ENCODE data around the gene SSBP4. TPM values are rescaled to one million over a fixed set of nuclear protein-coding genes. Genes with fewer than 3 reads are reported as not detected.

The SSBP4 gene
- total and polyA plus RNA-seq, 9 of the 15 experiments (the other 6 are each of a cell fraction or from before 2014, with no cell fraction given): 1.1 to 189 (median 39.0) TPM

GRCh38 chr19:18430417-18431144 lies 11.4 kb downstream of the SSBP4 start:
- DNase-seq (ENCODE audit: extremely low read depth in 1 of 4, low spot score in 3 of 4) (no peak), ATAC-seq (no peak), FAIRE-seq (no peak)
- in situ Hi-C loops (cut with MboI) (no loop called here), intact Hi-C loops (cut with micrococcal nuclease) (no loop called here)
- Histone ChIP-seq H2AFZ (ENCODE audit: low read depth, low read length) (no peak overlapping the region), H3K79me2 (ENCODE audit: control insufficient read depth, insufficient read depth, low read length) (peaks cover 62% of the 10 kb centered on the region), H3K9me1 (ENCODE audit: control insufficient read depth, insufficient read depth, low read length) (no peaks in the 10 kb centered on the region), H3K4me3 (no peak overlapping the region), H3K4me1 (replicated peaks in 1 of 2; ENCODE audit: control insufficient read depth in 2 of 2, insufficient read depth in 2 of 2, low read length in 2 of 2) (peaks cover 37 to 99% of the 10 kb centered on the region in 2 experiments), H3K4me2 (ENCODE audit: insufficient read depth, low read length) (no peak overlapping the region), H3K27ac (ENCODE audit: extremely low read depth, low read depth, low read length) (no peak overlapping the region; the same call in 2 of the 3 replicates), H3K9ac (ENCODE audit: insufficient read depth in 1 of 2, low read depth in 2 of 2, low read length in 2 of 2) (peak overlapping the region in 1 of 2 experiments; percentile 73; a peak in 2 of 4 replicates), H4K20me1 (replicated peaks; ENCODE audit: control insufficient read depth, insufficient read depth, low read length) (peaks cover 9% of the 10 kb centered on the region; the same call in 1 of the 2 replicates), H3K27me3 (ENCODE audit: control insufficient read depth in 2 of 2, insufficient read depth in 2 of 2, low read length in 2 of 2) (no peaks in the 10 kb centered on the region), H3K36me3 (ENCODE audit: control insufficient read depth, insufficient read depth, low read length) (peaks cover 77% of the 10 kb centered on the region), H3K9me3 (replicated peaks; ENCODE audit: control insufficient read depth, insufficient read depth, low read depth, low read length) (no peaks in the 10 kb centered on the region)
- 86% methylated on average over 19 of the region's 21 CpGs for WGBS (ENCODE audit: insufficient coverage, low coverage, missing lambda C conversion rate)
- ChIA-PET POLR2A (interaction anchor here (0.7 kb wide), 1 partner anchor 10 kb away, joined by 3 read pairs; no protein-coding TSS in a partner anchor), CTCF (ENCODE audit: low intra/inter-chr PET ratio) (no interaction called here)
- BruUV-seq (replicated peaks): no TSS peak
- no peak for TF ChIP-seq ZNF24 (IDR thresholded peaks at IDR 0.05)
- TF ChIP-seq RBFOX2 (IDR thresholded peaks at IDR 0.05; ENCODE audit: low read depth, low read length): 0 out of 2 replicates have a peak, but pooled peaks have one; percentile 18
- no peak for TF ChIP-seq ZNF274 (IDR thresholded peaks at IDR 0.05; ENCODE audit: borderline replicate concordance, low read depth, low read length)
- no peak for TF ChIP-seq KDM2B (CRISPR knock-in tag; IDR thresholded peaks at IDR 0.05)
- no peak for TF ChIP-seq ZFP1 (CRISPR knock-in tag; IDR thresholded peaks at IDR 0.05)
- no peak for TF ChIP-seq THRB (CRISPR knock-in tag; conservative IDR thresholded peaks at IDR 0.05)
- TF ChIP-seq SMC3 (conservative IDR thresholded peaks at IDR 0.05; ENCODE audit: insufficient read depth, low read depth, low read length): no peak
- TF ChIP-seq NEUROD1 (IDR thresholded peaks at IDR 0.05; ENCODE audit: borderline replicate concordance, low read depth, low read length, partially characterized antibody): no peak
- no peak for TF ChIP-seq NR2C2 (CRISPR knock-in tag; IDR thresholded peaks at IDR 0.05)
- TF ChIP-seq NR2C2 (tag; IDR thresholded peaks at IDR 0.05): no peak
- TF ChIP-seq TCF3 (CRISPR knock-in tag; IDR thresholded peaks at IDR 0.05): no peak

Data from K562 (cell line).